HepG2 (cell line): Measurements from ENCODE around the gene E2F3. TPM values are rescaled to one million over a fixed set of nuclear protein-coding genes. Genes with fewer than 3 reads are reported as not detected.

ENCODE experiments used
- ATAC-seq: fragments of 200-7000 bp; cut with Tn5 transposase; 3 replicates; pipeline ENCODE4 v1.9.1; 2020; ENCODE audit warnings: mild to moderate bottlenecking, moderate library complexity
- BruUV-seq: library from RNA; stranded (reverse); fragments of 400-500 nt; replicated peaks from 2 replicates; lab custom pipeline; 2021; lab: Mats Ljungman, UMichigan
- CTCF ChIA-PET: fragments of 300-600 bp; formaldehyde crosslinking; extraction: SDS; loops from one replicate; lab custom pipeline; 2021; ENCODE audit warnings: low total read pairs, inconsistent platforms, low intra/inter-chr PET ratio; lab: Yijun Ruan, JAX
- POLR2A ChIA-PET: fragments of 350-600 bp; sonication (Branson Sonifier 250); formaldehyde crosslinking; loops from one replicate; lab custom pipeline; 2020; ENCODE audit warnings: antibody characterized with exemption, inconsistent platforms; lab: Yijun Ruan, JAX
- DNase-seq: peaks from one replicate; pipeline ENCODE4 v3.0.0-alpha.2; 2015; ENCODE audit warnings: low spot score
- FAIRE-seq: peaks from 3 replicates; lab custom pipeline; 2011; peaks lifted over from hg19 to GRCh38; lab: Jason Lieb, UNC
- H2AFZ ChIP-seq: one replicate; pipeline ENCODE4 v1.6.1; 2011; ENCODE audit warnings: low read length, inconsistent platforms
- H3K27ac ChIP-seq: fragments of 300-600 bp; 3 replicates; pipeline ENCODE4 v1.8.0; 2011; ENCODE audit warnings: mixed run types, mild to moderate bottlenecking, mixed read lengths, low read length, inconsistent platforms; ENCODE audit not compliant: insufficient read depth; ENCODE audit errors: extremely low read length
- H3K27me3 ChIP-seq, 2 experiments: fragments of 200-600 bp in 1 of 2; 2 replicates in 1 of 2; 3 replicates in 1 of 2; pipeline versions ENCODE4 v1.6.0 to v1.8.0; 2011; ENCODE audit warnings: low read length in 2 of 2, mild to moderate bottlenecking in 2 of 2, moderate library complexity in 2 of 2, inconsistent platforms in 1 of 2; ENCODE audit not compliant: insufficient read depth in 2 of 2, control insufficient read depth in 1 of 2
- H3K36me3 ChIP-seq, 2 experiments: fragments of 200-600 bp in 1 of 2; replicated peaks in 1 of 2; 2 replicates in 1 of 2; 3 replicates in 1 of 2; pipeline versions ENCODE4 v1.5.1 to v1.8.0; 2011; ENCODE audit warnings: low read length in 2 of 2, inconsistent platforms in 1 of 2; ENCODE audit not compliant: insufficient read depth in 2 of 2, control insufficient read depth in 1 of 2
- H3K4me1 ChIP-seq: 2 replicates; pipeline ENCODE4 v1.5.1; 2012; ENCODE audit warnings: low read length, inconsistent platforms; ENCODE audit not compliant: insufficient read depth
- H3K4me2 ChIP-seq: 2 replicates; pipeline ENCODE4 v1.6.0; 2011; ENCODE audit warnings: low read depth, low read length, inconsistent platforms
- H3K4me3 ChIP-seq, 3 experiments: fragments of 200-600 bp in 1 of 3; sonication (generic), shearing (Covaris generic) in 1 of 3; replicated peaks in 1 of 3; 2 replicates each; pipeline ENCODE4 v1.5.1; 2011 to 2016; ENCODE audit warnings: low read length in 3 of 3, inconsistent platforms in 2 of 3, low read depth in 2 of 3, mild to moderate bottlenecking in 2 of 3, control low read depth in 1 of 3, mixed read lengths in 1 of 3; ENCODE audit not compliant: insufficient read depth in 1 of 3
- H3K79me2 ChIP-seq: one replicate; pipeline ENCODE4 v1.6.1; 2011; ENCODE audit warnings: low read length, inconsistent platforms; ENCODE audit not compliant: insufficient read depth
- H3K9ac ChIP-seq: 2 replicates; pipeline ENCODE4 v1.6.0; 2011; ENCODE audit warnings: mild to moderate bottlenecking, low read depth, low read length, inconsistent platforms; ENCODE audit not compliant: insufficient read depth
- H3K9me3 ChIP-seq: 2 replicates; pipeline ENCODE4 v1.5.1; 2012; ENCODE audit warnings: mild to moderate bottlenecking, low read length
- H4K20me1 ChIP-seq: 2 replicates; pipeline ENCODE4 v1.6.0; 2011; ENCODE audit warnings: inconsistent platforms, mild to moderate bottlenecking, low read length, moderate library complexity; ENCODE audit not compliant: insufficient read depth
- GATA4 ChIP-seq: sonication (generic); IDR thresholded peaks from 2 replicates; pipeline ENCODE4 v1.6.1; 2016; ENCODE audit warnings: antibody characterized with exemption, low read depth, borderline replicate concordance
- HMGA1 ChIP-seq: sonication (generic); formaldehyde crosslinking; conservative IDR thresholded peaks from 2 replicates; pipeline ENCODE4 v1.4.0; 2020; ENCODE audit warnings: missing genetic modification reagents
- SMARCC2 ChIP-seq: fragments of 450-650 bp; IDR thresholded peaks from 2 replicates; pipeline ENCODE4 v1.6.1; 2017; ENCODE audit warnings: antibody characterized with exemption, mild to moderate bottlenecking
- SMARCE1 ChIP-seq: fragments of 450-650 bp; IDR thresholded peaks from 2 replicates; pipeline ENCODE4 v1.6.1; 2017; ENCODE audit warnings: borderline replicate concordance
- TSC22D2 ChIP-seq: sonication (generic); formaldehyde crosslinking; IDR thresholded peaks from 2 replicates; pipeline ENCODE4 v1.5.1; 2020; ENCODE audit warnings: missing genetic modification reagents, mild to moderate bottlenecking, borderline replicate concordance
- ZBTB20 ChIP-seq: sonication (generic); formaldehyde crosslinking; IDR thresholded peaks from 2 replicates; pipeline ENCODE4 v1.8.1; 2023; ENCODE audit warnings: missing genetic modification reagents, low read depth, mild to moderate bottlenecking, borderline replicate concordance
- ZBTB37 ChIP-seq: sonication (generic); formaldehyde crosslinking; IDR thresholded peaks from 2 replicates; pipeline ENCODE4 v1.4.0; 2020; ENCODE audit warnings: mild to moderate bottlenecking, missing genetic modification reagents
- ZNF703 ChIP-seq: sonication (generic); formaldehyde crosslinking; IDR thresholded peaks from 2 replicates; pipeline ENCODE4 v1.5.1; 2020; ENCODE audit warnings: missing genetic modification reagents, mild to moderate bottlenecking, moderate library complexity, borderline replicate concordance
- WGBS: methylation state at CpG from one replicate; pipeline ENCODE4 v1.1.6; 2017; ENCODE audit warnings: low lambda C conversion rate; 5-methylcytosine and 5-hydroxymethylcytosine counted together
- in situ Hi-C: cut with HindIII; loops from 2 replicates; pipeline ENCODE4 v1.10.0; 2017; ENCODE audit warnings: low pct_unique_long_range_greater_than_20kb; ENCODE audit not compliant: extremely low pct_ligation_motif_present
- intact Hi-C: fragments of 100-400 bp; cut with micrococcal nuclease; formaldehyde crosslinking; loops from one replicate; pipeline ENCODE4 v1.10.0; 2022; ENCODE audit not compliant: unreplicated experiment
- polyA plus RNA-seq, 8 experiments: library from polyadenylated mRNA; depleted of rRNA in 3 of 8; stranded (reverse) in 7 of 8; unstranded in 1 of 8; fragments of >200 nt; fragmentation: Illumina TruSeq in 4 of 8; extraction: Trizol in 4 of 8; gene quantifications; 2 replicates each; pipeline versions ENCODE4 v1.2.1 to v1.2.3, GENCODE V29; 2011 to 2016; ENCODE audit warnings: low read depth in 4 of 8, missing spikeins in 1 of 8, mixed read lengths in 1 of 8; ENCODE audit not compliant: insufficient read depth in 1 of 8
- total RNA-seq, 5 experiments: library from RNA; depleted of rRNA; stranded (reverse); fragments of >200 nt; fragmentation: Illumina TruSeq; extraction: Trizol; gene quantifications; 2 replicates each; pipeline ENCODE4 v1.2.3, GENCODE V29; 2016; ENCODE audit warnings: low read depth in 1 of 5

E2F3 gene
- total and polyA plus RNA-seq, 2 of the 13 experiments (the other 11 are each of a cell fraction or from before 2014, with no cell fraction given) = 8.5 to 12.7 TPM

- Histone ChIP-seq H3K4me1 (no peaks in the 10 kb centered on the region), H3K79me2 (no peaks in the 10 kb centered on the region), H3K27me3 (no peaks in the 10 kb centered on the region), H3K4me2 (no peak overlapping the region), H3K27ac (no peak overlapping the region), H2AFZ (no peak overlapping the region), H3K9me3 (no peaks in the 10 kb centered on the region), H3K9ac (no peak overlapping the region), H3K4me3 (no peak overlapping the region), H4K20me1 (no peaks in the 10 kb centered on the region), H3K36me3 (no peaks in the 10 kb centered on the region)
- intact Hi-C loops = no loop called here
- 67% methylated on average over 1 of the region's 1 CpG for WGBS
- DNase-seq (no peak), ATAC-seq (no peak), FAIRE-seq (no peak)
- in situ Hi-C loops = no loop called here
- ChIA-PET POLR2A (no interaction called here), CTCF (no interaction called here)
- no peak for TF ChIP-seq TSC22D2 (CRISPR knock-in tag)
- no peak for TF ChIP-seq ZBTB37 (CRISPR knock-in tag)
- no peak for TF ChIP-seq HMGA1
- no peak for TF ChIP-seq SMARCE1
- TF ChIP-seq GATA4 = no peak
- TF ChIP-seq ZNF703 = no peak
- no peak for TF ChIP-seq SMARCC2
- BruUV-seq = no TSS peak
Observed at GRCh38 chr6:20379231-20379630, 22.4 kb upstream of the E2F3 start.

- ChIA-PET CTCF (no interaction called here), POLR2A (no interaction called here)
Observed at GRCh38 chr6:20386218-20386617, 15.5 kb upstream of the E2F3 start.

More at GRCh38 chr6:20386218-20386617, 15.5 kb upstream of the E2F3 start:
- ATAC-seq (no peak), DNase-seq (no peak), FAIRE-seq (no peak)
- 28% methylated on average over 1 of the region's 1 CpG for WGBS
- in situ Hi-C loops (no loop called here), intact Hi-C loops (no loop called here)
- H3K79me2 ChIP-seq = no peaks in the 10 kb centered on the region
- H3K4me1 ChIP-seq = no peaks in the 10 kb centered on the region
- H3K9me3 ChIP-seq = no peaks in the 10 kb centered on the region
- no peak overlapping the region for H3K4me3 ChIP-seq
- TF ChIP-seq ZBTB20 (CRISPR knock-in tag) = no peak
- no peak overlapping the region for H3K9ac ChIP-seq
- H3K27ac ChIP-seq = no peak overlapping the region
- no peaks in the 10 kb centered on the region for H4K20me1 ChIP-seq
- H3K4me2 ChIP-seq = no peak overlapping the region
- H3K27me3 ChIP-seq = no peaks in the 10 kb centered on the region
- H3K36me3 ChIP-seq = no peaks in the 10 kb centered on the region
- no TSS peak for BruUV-seq
- H2AFZ ChIP-seq = no peak overlapping the region
